B cell (primary cell): ENCODE data around the gene TRPM1.

Experiments
- EZH2 ChIP-seq: IDR thresholded peaks from 2 replicates; pipeline ENCODE4 v1.6.1; 2012; ENCODE audit warnings: borderline replicate concordance, low read depth, mild to moderate bottlenecking, moderate library complexity, low read length; ENCODE audit not compliant: insufficient read depth, poor library complexity, severe bottlenecking
- TF ChIP-seq, protein P1 (sequence below): fragments of 200-600 bp; IDR thresholded peaks from one replicate; pipeline ENCODE4 v1.8.0; 2022; ENCODE audit warnings: antibody characterized with exemption, mild to moderate bottlenecking

DNA sequence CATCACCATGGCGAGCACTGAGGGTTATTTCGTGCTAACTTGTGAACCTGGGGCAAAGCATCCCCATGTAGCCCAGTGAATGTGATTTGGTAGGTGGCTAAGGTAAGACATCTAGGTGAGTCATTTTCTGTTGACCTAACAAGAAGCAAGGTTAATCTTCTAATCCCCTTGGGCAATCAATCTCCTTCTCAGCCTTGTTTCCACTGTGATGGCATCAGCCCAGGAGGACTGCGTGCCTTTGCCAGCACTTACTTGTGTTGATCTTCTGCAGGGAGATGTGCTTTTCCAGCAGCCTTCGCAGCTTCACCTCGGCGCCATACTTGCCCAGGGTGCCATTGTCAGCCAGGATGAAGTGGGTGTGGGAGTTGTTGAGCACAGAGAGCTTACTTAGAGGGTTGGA is 35.7 kb downstream of the TRPM1 start:
- TF ChIP-seq, protein P1, sequence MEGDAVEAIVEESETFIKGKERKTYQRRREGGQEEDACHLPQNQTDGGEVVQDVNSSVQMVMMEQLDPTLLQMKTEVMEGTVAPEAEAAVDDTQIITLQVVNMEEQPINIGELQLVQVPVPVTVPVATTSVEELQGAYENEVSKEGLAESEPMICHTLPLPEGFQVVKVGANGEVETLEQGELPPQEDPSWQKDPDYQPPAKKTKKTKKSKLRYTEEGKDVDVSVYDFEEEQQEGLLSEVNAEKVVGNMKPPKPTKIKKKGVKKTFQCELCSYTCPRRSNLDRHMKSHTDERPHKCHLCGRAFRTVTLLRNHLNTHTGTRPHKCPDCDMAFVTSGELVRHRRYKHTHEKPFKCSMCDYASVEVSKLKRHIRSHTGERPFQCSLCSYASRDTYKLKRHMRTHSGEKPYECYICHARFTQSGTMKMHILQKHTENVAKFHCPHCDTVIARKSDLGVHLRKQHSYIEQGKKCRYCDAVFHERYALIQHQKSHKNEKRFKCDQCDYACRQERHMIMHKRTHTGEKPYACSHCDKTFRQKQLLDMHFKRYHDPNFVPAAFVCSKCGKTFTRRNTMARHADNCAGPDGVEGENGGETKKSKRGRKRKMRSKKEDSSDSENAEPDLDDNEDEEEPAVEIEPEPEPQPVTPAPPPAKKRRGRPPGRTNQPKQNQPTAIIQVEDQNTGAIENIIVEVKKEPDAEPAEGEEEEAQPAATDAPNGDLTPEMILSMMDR, result no peak
- TF ChIP-seq EZH2, result no peak
